Choroid plexus epithelial cell (primary cell): ENCODE results near the gene KRTAP10-7.
"Not testable (repeated sequence)": the region's sequence is repeated elsewhere in the genome, so short reads cannot be mapped to it uniquely, and the experiment has no call there.

ENCODE experiments used
- DNase-seq: peaks from one replicate; pipeline ENCODE4 v3.0.0-alpha.2; 2010; ENCODE audit warnings: low read depth
- H3K4me3 ChIP-seq: 2 replicates; pipeline ENCODE4 v1.5.1; 2011; ENCODE audit warnings: low read depth, mild to moderate bottlenecking, control low read depth, low read length, moderate library complexity
- TF ChIP-seq, protein P1 (sequence below): conservative IDR thresholded peaks from 2 replicates; pipeline ENCODE4 v1.5.1; 2011; ENCODE audit warnings: low read depth, mild to moderate bottlenecking, control low read depth, inconsistent platforms, low read length, moderate library complexity

The KRTAP10-7 gene

GRCh38 chr21:44557491-44558328, 42.7 kb upstream of the KRTAP10-7 start:
- DNase-seq = no peak
- TF ChIP-seq, protein P1, sequence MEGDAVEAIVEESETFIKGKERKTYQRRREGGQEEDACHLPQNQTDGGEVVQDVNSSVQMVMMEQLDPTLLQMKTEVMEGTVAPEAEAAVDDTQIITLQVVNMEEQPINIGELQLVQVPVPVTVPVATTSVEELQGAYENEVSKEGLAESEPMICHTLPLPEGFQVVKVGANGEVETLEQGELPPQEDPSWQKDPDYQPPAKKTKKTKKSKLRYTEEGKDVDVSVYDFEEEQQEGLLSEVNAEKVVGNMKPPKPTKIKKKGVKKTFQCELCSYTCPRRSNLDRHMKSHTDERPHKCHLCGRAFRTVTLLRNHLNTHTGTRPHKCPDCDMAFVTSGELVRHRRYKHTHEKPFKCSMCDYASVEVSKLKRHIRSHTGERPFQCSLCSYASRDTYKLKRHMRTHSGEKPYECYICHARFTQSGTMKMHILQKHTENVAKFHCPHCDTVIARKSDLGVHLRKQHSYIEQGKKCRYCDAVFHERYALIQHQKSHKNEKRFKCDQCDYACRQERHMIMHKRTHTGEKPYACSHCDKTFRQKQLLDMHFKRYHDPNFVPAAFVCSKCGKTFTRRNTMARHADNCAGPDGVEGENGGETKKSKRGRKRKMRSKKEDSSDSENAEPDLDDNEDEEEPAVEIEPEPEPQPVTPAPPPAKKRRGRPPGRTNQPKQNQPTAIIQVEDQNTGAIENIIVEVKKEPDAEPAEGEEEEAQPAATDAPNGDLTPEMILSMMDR = no peak
- H3K4me3 ChIP-seq = no peak overlapping the region

GRCh38 chr21:44558329-44558675, 42.1 kb upstream of the KRTAP10-7 start:
- DNase-seq, H3K4me3 ChIP-seq: not testable (repeated sequence)

GRCh38 chr21:44558695-44559094, 41.7 kb upstream of the KRTAP10-7 start, which contains the start of gene KRTAP10-3:
TSS of gene KRTAP10-3 (minus strand) at chr21:44558795. CDS start at chr21:44558715, 80 bp downstream.
- H3K4me3 ChIP-seq = no peak within 1 kb of the TSS

DNA sequence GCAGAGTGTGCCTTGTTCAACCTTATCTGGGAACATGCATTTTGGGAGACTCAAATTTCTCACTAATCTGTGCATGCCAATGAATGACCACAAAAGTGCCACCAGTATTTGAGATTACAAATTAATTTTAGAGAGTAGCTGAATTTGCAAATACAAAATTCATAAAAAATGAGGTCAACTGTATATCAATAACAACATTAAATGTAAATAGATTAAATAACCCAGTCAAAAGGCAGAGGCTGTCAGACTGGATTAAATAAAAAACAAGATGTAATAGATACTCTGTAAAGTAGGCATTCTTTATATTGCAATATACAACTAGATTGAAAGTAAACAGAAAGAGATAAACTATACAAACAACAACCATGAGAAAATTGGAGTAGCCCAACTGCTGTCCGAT, 36.3 kb upstream of the KRTAP10-7 start:
- no peak for DNase-seq
- H3K4me3 ChIP-seq = no peak overlapping the region
- TF ChIP-seq, protein P1 = no peak

More at GRCh38 chr21:44558695-44559094, 41.7 kb upstream of the KRTAP10-7 start, which contains the start of gene KRTAP10-3:
- no peak for DNase-seq
- TF ChIP-seq, protein P1 = no peak

- H3K4me3 ChIP-seq = no peak overlapping the region
- DNase-seq = no peak
- TF ChIP-seq, protein P1 = no peak
Observed at GRCh38 chr21:44564886-44565598, 35.4 kb upstream of the KRTAP10-7 start.

DNA sequence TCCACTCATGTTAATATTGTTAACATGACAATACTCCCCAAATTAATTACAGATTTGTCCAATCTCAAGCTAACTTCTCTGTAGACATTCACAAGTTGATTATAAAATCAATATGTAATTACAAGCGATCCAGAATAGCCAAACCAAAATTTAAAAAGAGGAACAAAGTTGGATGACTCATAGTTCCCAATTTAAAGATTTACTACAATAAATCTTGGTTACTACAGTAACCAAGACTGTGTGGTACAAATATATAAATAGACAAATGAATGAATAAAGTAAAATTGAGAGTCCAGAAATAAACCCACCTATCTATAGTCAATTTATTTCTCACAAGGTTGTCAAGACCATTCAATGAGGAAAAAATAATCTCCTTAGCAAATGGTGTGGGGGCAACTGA, 34.0 kb upstream of the KRTAP10-7 start:
- TF ChIP-seq, protein P1 = no peak
- DNase-seq = no peak
- H3K4me3 ChIP-seq = no peak overlapping the region

GRCh38 chr21:44567481-44568171, 32.8 kb upstream of the KRTAP10-7 start:
- DNase-seq = no peak
- TF ChIP-seq, protein P1 = no peak
- H3K4me3 ChIP-seq = no peak overlapping the region
